Aorta (tissue), 5 donors: ENCODE results near the gene LCN2. TPM values are rescaled to one million over a fixed set of nuclear protein-coding genes. Genes with fewer than 3 reads are reported as not detected.
"Not testable (repeated sequence)": the region's sequence is repeated elsewhere in the genome, so short reads cannot be mapped to it uniquely, and the experiment has no call there.

Experiments
- ATAC-seq: fragments of 200-7000 bp; cut with Tn5 transposase; one replicate; pipeline ENCODE4 v1.9.1; 2022; ENCODE audit warnings: moderate library complexity; ENCODE audit not compliant: low FRiP score
- DNase-seq, 2 donors: peaks; one replicate each; pipeline ENCODE4 v3.0.0-alpha.2; 2020
- H3K27ac ChIP-seq, 2 donors: one replicate each; pipeline ENCODE4 v1.5.1; 2013; ENCODE audit warnings: low read length in 2 of 2, mild to moderate bottlenecking in 2 of 2, moderate library complexity in 2 of 2, control low read depth in 1 of 2, inconsistent platforms in 1 of 2, low read depth in 1 of 2
- H3K27me3 ChIP-seq, 2 donors: one replicate each; pipeline ENCODE4 v1.6.1; 2013; ENCODE audit warnings: control low read depth in 1 of 2, low read length in 1 of 2, mild to moderate bottlenecking in 1 of 2, moderate library complexity in 1 of 2; ENCODE audit not compliant: insufficient read depth in 2 of 2, control insufficient read depth in 1 of 2
- H3K36me3 ChIP-seq, 2 donors: one replicate each; pipeline ENCODE4 v1.6.1; 2013; ENCODE audit warnings: control low read depth in 1 of 2, low read length in 1 of 2, mild to moderate bottlenecking in 1 of 2; ENCODE audit not compliant: insufficient read depth in 2 of 2, control insufficient read depth in 1 of 2
- H3K4me1 ChIP-seq, 2 donors: one replicate each; pipeline ENCODE4 v1.6.1; 2013; ENCODE audit warnings: low read length in 2 of 2, control low read depth in 1 of 2, mild to moderate bottlenecking in 1 of 2, moderate library complexity in 1 of 2; ENCODE audit not compliant: insufficient read depth in 2 of 2, control insufficient read depth in 1 of 2
- H3K4me3 ChIP-seq, 2 donors: one replicate each; pipeline ENCODE4 v1.5.1; 2013; ENCODE audit warnings: low read length in 2 of 2, control low read depth in 1 of 2, mild to moderate bottlenecking in 1 of 2
- H3K9me3 ChIP-seq: one replicate; pipeline ENCODE4 v1.6.1; 2013; ENCODE audit warnings: mild to moderate bottlenecking, low read length; ENCODE audit not compliant: control insufficient read depth
- WGBS, 2 donors: extraction: QIAGEN DNeasy Blood & Tissue Kit; methylation state at CpG; one replicate each; pipeline ENCODE4 v1.1.7; 2013; 5-methylcytosine and 5-hydroxymethylcytosine counted together
- intact Hi-C, 2 donors: fragments of 100-400 bp; cut with DNase I; formaldehyde crosslinking; loops; one replicate each; pipeline versions ENCODE4 v1.14.2 to v1.15.0; 2022
- polyA plus RNA-seq, 2 donors: library from polyadenylated mRNA; stranded (reverse); fragments of 200-250 nt; gene quantifications; one replicate each; pipeline ENCODE4 v1.2.3, GENCODE V29; 2013
- total RNA-seq, 2 donors: library from RNA; stranded (reverse); fragmentation: NEBNext Ultra II Directional; extraction: Animal tissue kit (Norgen Biotek cat#: 25700); gene quantifications; one replicate each; pipeline ENCODE4 v1.2.1, GENCODE V29; 2021
- donor health status: healthy with polysubstance abuse.
- donor health status: Bipolar disorder and iron deficiency.
- donor health status: DM: no; HTN: no; CAD: no.
- donor health status: DM: no; HTN: no; CAD: no.
- donor health status: DM: yes; HTN: yes; CAD: no.

LCN2 gene
- total and polyA plus RNA-seq, 4 donors: 0.84 to 5.6 (median 1.0) TPM

- WGBS, 2 donors: 16 to 23% methylated on average over 12 of the region's 12 CpGs
- peak in 1 of 2 donors; percentile 86 for DNase-seq
- H3K27me3 ChIP-seq, H3K4me1 ChIP-seq, H3K27ac ChIP-seq, H3K9me3 ChIP-seq, intact Hi-C loops, ATAC-seq, H3K4me3 ChIP-seq: not testable (repeated sequence)
- H3K36me3 ChIP-seq: peaks cover 0 to 11% of the 10 kb centered on the region in 2 donors
These were observed 32.2 kb downstream of the LCN2 start for GRCh38 chr9:128181480-128181879.

DNA sequence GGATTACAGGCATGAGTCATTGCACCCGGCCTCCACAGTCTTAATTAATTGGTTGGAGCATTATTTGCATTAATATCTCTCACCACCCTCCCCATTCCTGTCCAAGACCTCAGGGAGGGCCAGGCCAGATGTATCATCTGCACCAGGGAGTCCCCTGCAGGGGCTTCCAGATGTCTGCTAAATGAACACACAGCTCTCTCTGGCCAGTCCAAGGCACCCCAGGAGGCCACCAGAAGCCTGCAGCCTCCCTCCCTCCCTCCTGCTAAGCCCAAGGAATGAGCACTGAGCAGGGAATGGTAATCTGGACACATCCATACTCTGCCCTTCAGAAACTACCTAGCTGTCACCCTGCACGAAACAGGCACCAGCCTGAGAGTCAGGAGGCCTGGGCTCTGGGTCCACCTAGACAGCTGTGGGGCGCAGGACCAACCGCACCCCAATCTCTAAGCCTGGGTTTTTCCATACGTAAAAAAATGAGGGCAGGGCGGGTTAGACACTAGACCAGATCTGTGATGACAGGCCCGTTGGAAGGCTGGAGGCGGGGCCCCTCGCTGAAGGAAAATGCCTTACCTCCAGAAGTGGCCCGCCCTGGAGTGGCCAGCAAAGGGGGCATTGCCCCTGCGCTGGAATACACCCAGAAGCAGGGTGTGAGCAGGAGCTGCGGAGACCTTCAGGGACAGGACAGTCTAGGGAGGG lies 33.8 kb downstream of the LCN2 start:
- no peak for ATAC-seq
- DNase-seq: no peak
- no peaks in the 10 kb centered on the region for H3K27me3 ChIP-seq
- 93 to 95% methylated on average over 12 of the region's 12 CpGs for WGBS, 2 donors
- H3K4me3 ChIP-seq: no peak overlapping the region
- no peak overlapping the region for H3K27ac ChIP-seq
- no peaks in the 10 kb centered on the region for H3K9me3 ChIP-seq
- intact Hi-C loops: no loop called here
- peaks cover 0 to 7% of the 10 kb centered on the region in 2 donors for H3K36me3 ChIP-seq
- no peaks in the 10 kb centered on the region for H3K4me1 ChIP-seq

- WGBS, 2 donors: 90 to 93% methylated on average over 11 of the region's 11 CpGs
- H3K36me3 ChIP-seq: peaks cover 0 to 2% of the 10 kb centered on the region in 2 donors
- H3K27me3 ChIP-seq: no peaks in the 10 kb centered on the region
- no peak overlapping the region for H3K4me3 ChIP-seq
- ATAC-seq (no peak), DNase-seq (no peak)
- H3K4me1 ChIP-seq: no peaks in the 10 kb centered on the region
- H3K9me3 ChIP-seq: no peaks in the 10 kb centered on the region
- no peak overlapping the region for H3K27ac ChIP-seq
- intact Hi-C loops: no loop called here
These were observed 37.0 kb downstream of the LCN2 start for GRCh38 chr9:128185979-128186965.

GRCh38 chr9:128187361-128187760 lies 38.1 kb downstream of the LCN2 start:
- no peak for ATAC-seq

GRCh38 chr9:128188209-128188608 lies 39.0 kb downstream of the LCN2 start:
- no peak overlapping the region for H3K27ac ChIP-seq
- DNase-seq (no peak), ATAC-seq (no peak)
- H3K36me3 ChIP-seq: peaks cover 0 to 2% of the 10 kb centered on the region in 2 donors
- intact Hi-C loops: no loop called here
- no peak overlapping the region for H3K4me3 ChIP-seq
- 80 to 82% methylated on average over 1 of the region's 1 CpG for WGBS, 2 donors
- H3K27me3 ChIP-seq: no peaks in the 10 kb centered on the region
- H3K9me3 ChIP-seq: no peaks in the 10 kb centered on the region
- H3K4me1 ChIP-seq: no peaks in the 10 kb centered on the region

More at GRCh38 chr9:128187361-128187760, 38.1 kb downstream of the LCN2 start:
- Histone ChIP-seq H3K36me3 (peaks cover 0 to 2% of the 10 kb centered on the region in 2 donors), H3K27me3 (no peaks in the 10 kb centered on the region), H3K4me1 (no peaks in the 10 kb centered on the region), H3K27ac (no peak overlapping the region), H3K4me3 (no peak overlapping the region), H3K9me3 (no peaks in the 10 kb centered on the region)
- intact Hi-C loops: no loop called here
- 95 to 98% methylated on average over 2 of the region's 2 CpGs for WGBS, 2 donors
- no peak for DNase-seq

GRCh38 chr9:128190013-128190412 lies 40.8 kb downstream of the LCN2 start:
- WGBS, 2 donors: 72 to 88% methylated on average over 2 of the region's 2 CpGs
- intact Hi-C loops: no loop called here

DNA sequence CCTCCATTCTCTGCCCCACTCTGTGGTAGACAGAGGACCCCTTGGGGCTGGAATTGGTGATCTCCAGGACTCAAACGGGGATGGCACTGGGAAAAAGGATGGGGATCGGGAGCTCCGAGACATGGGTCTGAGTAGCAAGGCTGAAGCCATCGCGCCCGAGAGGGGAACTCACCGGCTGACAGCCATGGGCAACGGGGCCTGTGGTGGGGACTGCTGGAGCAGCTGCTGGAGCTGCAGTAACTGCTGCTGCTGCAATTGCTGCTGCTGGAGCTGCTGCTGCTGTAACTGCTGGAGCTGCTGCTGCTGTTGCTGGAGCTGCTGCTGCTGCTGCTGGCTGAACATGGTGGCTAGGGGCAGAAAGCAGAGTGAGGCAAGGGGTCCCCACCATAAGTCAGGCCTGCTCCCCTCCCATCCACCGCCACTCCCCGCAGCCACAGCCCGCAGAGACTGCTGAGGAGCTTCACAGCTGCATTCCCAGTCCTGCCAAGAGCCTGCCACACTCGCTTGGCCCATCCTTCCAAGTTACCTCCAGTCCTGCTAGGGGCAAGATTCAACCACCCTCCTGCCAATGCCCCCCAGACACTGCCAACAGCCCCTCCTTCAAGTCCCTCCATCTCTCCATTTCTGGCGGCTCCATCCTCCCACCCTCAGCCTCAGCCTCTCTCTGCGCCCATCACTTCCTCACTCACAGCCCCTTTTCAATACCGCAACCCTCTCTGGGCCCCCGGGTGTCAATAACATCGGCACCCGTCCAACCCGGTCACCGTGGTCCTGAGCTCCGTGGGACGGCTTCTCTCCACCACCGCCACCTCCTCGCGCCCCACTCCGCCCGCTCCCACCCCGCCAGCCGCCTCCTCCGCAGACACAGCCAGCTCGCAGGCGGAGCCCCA lies 41.5 kb downstream of the LCN2 start:
- H3K4me3 ChIP-seq: peak overlapping the region; percentile 56 to 72
- ATAC-seq: peak; percentile 4
- no peaks in the 10 kb centered on the region for H3K9me3 ChIP-seq
- H3K36me3 ChIP-seq: no peaks in the 10 kb centered on the region
- intact Hi-C loops: no loop called here
- WGBS, 2 donors: 16 to 17% methylated on average over 32 of the region's 32 CpGs
- H3K27me3 ChIP-seq: no peaks in the 10 kb centered on the region
- no peak overlapping the region for H3K27ac ChIP-seq
- no peak for DNase-seq
- H3K4me1 ChIP-seq: no peaks in the 10 kb centered on the region

More at GRCh38 chr9:128190013-128190412, 40.8 kb downstream of the LCN2 start:
- no peaks in the 10 kb centered on the region for H3K27me3 ChIP-seq
- ATAC-seq (no peak), DNase-seq (no peak)
- H3K4me1 ChIP-seq: no peaks in the 10 kb centered on the region
- H3K36me3 ChIP-seq: no peaks in the 10 kb centered on the region
- no peak overlapping the region for H3K27ac ChIP-seq
- H3K4me3 ChIP-seq: no peak overlapping the region
- no peaks in the 10 kb centered on the region for H3K9me3 ChIP-seq

DNA sequence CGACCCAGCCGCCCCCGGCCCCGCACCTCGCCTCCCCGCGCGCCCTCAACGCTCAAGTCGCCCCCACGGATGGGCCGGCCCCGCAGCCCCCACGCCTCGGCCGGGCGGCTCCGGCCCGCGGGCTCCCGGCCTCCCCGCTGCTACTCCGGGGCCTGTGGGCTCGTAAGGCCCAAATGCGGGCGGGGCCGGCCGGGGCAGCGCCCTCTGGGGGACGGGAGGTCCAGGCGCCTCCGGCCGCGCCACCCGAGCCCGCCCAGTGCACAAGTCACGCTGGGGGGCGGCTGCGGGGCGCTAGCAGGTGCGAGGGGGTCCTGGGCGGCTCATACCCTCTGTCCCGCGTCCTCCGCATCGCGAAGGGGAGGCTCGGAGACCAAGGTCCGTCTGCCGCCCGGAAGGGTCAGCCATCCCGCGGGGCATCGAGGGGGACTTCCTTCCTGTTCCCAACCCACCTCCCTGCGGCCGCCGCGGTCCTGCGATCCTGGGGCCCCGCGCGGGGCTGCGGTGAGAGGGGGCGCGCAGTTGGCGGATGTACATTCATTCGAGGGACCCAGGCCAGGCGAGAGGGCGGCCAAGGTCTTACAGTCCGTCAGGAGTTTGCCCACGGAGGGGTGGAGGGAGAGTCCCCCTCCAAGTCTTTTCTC lies 42.3 kb downstream of the LCN2 start, which contains the start of gene CIZ1:
Gene CIZ1, minus strand, starts transcription at position 167 of the 641 bp plus-strand sequence. CDS start 715 bp downstream, outside the sequence.
- Histone ChIP-seq H3K4me3 (peak within 1 kb of the TSS; percentile 56 to 72), H3K27me3 (no peaks in the 10 kb centered on the region), H3K27ac (peak within 1 kb of the TSS in 1 of 2 donors; percentile 84), H3K9me3 (no peaks in the 10 kb centered on the region), H3K36me3 (no peaks in the 10 kb centered on the region), H3K4me1 (no peaks in the 10 kb centered on the region)
- DNase-seq (peak; percentile 89 to 93), ATAC-seq (peak; percentile 94)
- intact Hi-C loops: no loop called here
- 0 to 1% methylated on average over 51 to 71 of the region's 71 CpGs for WGBS, 2 donors
